ENCODE measurements around the gene AMH. TPM values are rescaled to one million over a fixed set of nuclear protein-coding genes. Genes with fewer than 3 reads are reported as not detected.

Gene AMH
- total RNA-seq, 1 donor from 2014 or later, result 5.9 TPM

DNA sequence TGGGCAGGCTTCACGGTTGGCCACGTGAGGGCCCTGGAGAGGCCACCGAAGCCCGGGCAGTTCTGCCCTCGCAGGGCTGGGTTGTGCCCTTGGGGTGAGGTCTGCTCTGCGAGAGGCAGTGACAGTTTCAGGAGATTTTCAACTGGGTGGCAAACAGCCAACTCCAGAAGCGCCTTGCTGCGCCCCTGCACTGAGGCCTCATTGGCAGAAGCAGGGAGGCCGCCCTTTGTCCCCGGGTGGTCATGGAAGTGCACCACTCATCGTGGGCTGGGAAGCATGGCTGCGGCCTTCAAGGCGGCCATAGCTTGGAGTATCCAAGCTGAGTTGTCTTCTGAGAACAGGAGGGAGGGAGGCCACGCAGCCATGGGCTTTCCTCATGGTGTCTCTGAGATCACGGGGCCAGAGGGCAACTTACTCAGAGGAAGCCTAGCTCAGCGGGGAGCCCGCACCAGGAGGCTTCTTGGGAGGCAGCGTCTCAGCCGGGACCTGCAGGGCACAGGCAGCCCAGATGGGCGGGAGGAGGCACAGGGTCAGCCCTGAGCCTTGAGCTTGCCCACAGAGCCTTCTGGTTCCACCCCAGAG is 27.8 kb upstream of the AMH start:
- intact Hi-C loops (cut with micrococcal nuclease), result no loop called here

- intact Hi-C loops (cut with micrococcal nuclease), result no loop called here
These were observed 27.2 kb upstream of the AMH start for GRCh38 chr19:2221918-2222317.

- intact Hi-C loops (cut with micrococcal nuclease), result no loop called here
These were observed 25.7 kb upstream of the AMH start for GRCh38 chr19:2223391-2223790.

DNA sequence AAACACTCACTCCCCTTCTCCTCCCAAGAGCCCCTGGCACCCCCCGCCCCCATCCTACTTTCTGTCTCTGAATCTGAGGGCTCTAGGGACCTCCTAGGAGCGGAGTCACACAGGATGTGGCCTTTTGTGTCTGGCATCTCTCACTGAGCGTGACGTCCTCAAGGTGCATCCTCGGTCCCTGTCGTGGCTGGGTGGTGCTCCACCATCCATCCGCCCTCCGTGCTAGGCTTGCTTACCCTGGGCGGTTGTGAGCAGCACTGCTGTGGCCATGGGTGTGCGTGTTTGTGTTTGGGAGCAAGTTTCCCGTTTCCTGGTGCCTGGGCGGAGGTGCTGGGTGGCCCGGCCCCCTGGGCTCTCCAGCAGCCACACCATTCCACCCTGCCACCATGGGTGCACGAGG is 25.2 kb upstream of the AMH start:
- intact Hi-C loops (cut with micrococcal nuclease), result no loop called here

DNA sequence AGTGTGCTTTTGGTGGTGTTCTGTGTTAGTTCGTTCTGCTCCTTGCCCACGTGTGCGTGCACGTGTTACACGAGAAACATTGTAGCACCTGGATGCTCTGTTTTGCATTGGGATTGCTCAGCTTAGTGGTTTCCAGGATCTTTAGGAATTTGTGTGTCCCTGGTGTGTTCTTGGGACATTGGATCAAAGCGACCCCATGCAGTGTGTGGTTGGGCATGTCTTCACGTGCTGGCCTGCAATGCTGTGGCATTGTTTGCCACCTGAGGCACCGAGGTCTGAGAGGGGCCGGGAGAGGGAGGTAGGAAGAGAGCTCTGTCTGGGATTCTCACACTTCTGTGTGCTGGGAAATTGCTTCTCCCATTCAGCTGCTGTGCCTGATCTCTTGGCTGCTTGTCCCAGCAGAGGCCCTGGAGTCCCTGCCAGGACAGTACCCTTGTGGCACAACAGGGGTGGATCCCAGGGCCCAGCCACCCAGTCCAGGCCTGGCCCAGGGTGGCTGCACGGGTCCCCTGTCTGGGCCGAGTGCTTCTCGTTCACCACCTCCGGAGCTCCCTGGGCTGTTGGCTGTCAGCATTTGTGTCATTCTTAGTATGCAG is 24.3 kb upstream of the AMH start:
- intact Hi-C loops (cut with micrococcal nuclease), result no loop called here

GRCh38 chr19:2225415-2226050 is 23.6 kb upstream of the AMH start:
- intact Hi-C loops (cut with micrococcal nuclease), result no loop called here

DNA sequence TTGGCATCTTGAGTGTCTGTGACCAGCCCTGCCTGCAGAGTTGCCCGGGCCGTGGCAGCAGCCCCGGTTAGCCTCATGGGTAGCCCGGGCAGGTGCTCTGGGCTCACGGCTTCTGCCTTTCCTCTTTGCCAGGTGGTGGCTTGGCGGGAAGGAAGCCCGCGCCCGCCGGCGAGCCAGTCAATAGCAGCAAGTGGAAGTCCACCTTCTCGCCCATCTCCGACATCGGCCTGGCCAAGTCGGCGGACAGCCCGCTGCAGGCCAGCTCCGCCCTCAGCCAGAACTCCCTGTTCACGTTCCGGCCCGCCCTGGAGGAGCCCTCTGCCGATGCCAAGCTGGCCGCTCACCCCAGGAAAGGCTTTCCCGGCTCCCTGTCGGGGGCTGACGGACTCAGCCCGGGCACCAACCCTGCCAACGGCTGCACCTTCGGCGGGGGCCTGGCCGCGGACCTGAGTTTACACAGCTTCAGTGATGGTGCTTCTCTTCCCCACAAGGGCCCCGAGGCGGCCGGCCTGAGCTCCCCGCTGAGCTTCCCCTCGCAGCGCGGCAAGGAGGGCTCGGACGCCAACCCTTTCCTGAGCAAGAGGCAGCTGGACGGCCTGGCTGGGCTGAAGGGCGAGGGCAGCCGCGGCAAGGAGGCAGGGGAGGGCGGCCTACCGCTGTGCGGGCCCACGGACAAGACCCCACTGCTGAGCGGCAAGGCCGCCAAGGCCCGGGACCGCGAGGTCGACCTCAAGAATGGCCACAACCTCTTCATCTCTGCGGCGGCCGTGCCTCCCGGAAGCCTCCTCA is 22.9 kb upstream of the AMH start:
- intact Hi-C loops (cut with micrococcal nuclease), result no loop called here

GRCh38 chr19:2226840-2227360 is 22.2 kb upstream of the AMH start:
- intact Hi-C loops (cut with micrococcal nuclease), result no loop called here

- intact Hi-C loops (cut with micrococcal nuclease), result no loop called here
These were observed 21.5 kb upstream of the AMH start for GRCh38 chr19:2227415-2228156.

GRCh38 chr19:2228157-2229030 is 20.7 kb upstream of the AMH start:
- intact Hi-C loops (cut with micrococcal nuclease), result no loop called here

GRCh38 chr19:2229103-2230032 is 19.8 kb upstream of the AMH start:
- intact Hi-C loops (cut with micrococcal nuclease), result no loop called here

GRCh38 chr19:2230033-2230531 is 19.0 kb upstream of the AMH start:
- intact Hi-C loops (cut with micrococcal nuclease), result no loop called here

DNA sequence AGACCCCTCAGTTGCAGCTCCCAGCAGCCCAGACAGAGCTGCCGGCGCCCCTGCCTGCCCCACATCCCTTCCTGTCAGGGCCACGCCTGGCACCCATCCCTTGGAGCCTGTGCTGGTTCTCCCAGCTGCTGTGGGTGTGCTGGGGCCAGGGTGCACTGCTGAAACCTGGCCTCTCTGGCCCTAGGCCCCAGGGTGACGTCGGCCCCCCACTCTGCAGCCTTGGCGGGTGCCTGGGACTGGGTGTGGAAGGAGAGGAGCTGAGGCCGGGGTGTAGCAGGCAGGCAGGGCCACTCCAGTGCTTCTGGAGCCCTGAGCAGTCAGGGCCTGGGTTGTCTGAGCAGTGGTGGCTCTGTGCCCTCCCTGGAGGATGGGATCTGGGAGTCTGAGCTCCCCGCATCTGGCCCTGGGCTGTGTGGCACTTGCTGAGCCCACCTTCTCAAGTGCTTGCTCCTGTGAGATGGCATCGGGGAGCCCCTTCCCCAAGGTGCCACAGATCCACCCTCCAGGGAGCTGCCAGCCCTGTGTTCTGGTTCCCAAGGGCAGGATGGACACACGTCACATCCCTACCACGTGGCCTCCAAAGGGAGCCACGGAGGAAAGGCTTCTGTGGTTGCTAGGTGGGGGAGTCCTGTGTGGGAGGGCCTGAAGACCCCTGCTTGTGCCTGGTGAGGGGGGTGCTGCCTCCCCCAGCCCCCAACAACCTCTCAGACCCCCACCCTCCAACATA is 18.2 kb upstream of the AMH start:
- intact Hi-C loops (cut with micrococcal nuclease), result no loop called here

DNA sequence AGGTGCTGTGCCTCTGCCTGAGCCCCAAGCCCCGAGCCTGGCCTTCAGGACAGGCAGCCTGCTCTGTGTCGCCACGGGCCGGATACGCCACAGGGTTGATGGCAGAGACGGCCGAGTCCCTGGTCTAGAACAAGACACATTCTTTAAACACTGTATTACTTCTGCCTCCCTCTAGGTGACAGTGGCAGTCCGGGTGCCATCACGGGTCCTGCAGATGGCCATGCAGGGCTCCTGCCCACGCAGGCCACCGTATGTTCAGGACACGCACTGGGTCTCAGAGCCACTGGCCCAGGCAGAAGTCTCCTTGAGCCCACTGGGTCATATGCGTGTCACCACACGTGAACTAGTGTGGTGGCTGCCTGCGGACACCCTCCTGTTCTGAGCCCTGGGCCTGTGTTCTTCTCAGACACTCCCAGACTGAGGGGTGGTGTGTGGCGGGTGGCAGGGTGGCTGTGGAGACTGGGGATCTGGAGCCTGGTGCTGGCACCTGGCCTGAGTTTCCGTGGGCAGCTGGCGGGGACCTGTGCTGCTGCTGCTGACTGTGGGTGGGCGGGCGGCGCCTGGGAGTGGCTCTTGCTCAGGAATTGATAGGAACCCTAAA is 17.4 kb upstream of the AMH start:
- intact Hi-C loops (cut with micrococcal nuclease), result no loop called here

DNA sequence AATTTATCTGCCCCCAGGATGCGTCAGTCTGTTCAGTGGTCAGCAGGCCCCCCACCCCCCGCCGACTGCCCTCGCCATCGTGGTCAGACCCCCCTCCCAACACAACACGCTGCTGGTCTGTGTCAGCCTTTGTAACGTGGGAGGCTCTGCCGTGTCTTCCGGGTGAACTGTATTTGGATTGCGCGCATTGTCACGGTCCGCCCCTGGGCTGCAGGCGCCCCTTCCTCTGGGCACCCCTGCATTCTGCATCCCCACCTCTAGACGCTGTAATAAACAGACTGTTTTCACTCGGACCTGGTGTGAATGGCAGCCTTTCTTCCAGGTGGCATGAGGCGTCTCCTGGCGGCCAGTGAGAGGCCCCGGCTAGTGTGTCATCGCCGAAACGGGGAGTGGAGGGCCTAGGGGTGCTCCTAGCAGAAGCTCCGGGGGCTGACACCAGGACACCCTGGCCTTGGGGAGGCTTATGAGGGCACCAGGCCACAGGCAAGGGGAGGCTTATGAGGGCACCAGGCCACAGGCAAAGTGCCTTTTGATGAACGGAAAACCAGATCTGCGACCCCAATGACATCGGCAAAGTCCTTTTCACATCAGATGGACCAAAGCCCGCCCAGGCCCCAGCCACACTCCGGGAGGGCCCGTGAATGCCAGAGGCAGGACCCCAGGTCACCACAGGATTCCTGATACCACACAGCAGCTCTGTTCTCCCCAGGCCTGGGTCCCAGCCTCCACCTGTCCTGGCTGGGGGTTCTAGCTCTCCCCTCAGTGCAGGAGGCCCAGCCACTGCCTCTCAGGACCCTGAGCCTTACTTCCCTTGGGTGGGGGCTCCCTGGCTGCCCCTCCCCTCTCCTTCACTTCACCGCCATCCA is 16.6 kb upstream of the AMH start:
- intact Hi-C loops (cut with micrococcal nuclease), result no loop called here

DNA sequence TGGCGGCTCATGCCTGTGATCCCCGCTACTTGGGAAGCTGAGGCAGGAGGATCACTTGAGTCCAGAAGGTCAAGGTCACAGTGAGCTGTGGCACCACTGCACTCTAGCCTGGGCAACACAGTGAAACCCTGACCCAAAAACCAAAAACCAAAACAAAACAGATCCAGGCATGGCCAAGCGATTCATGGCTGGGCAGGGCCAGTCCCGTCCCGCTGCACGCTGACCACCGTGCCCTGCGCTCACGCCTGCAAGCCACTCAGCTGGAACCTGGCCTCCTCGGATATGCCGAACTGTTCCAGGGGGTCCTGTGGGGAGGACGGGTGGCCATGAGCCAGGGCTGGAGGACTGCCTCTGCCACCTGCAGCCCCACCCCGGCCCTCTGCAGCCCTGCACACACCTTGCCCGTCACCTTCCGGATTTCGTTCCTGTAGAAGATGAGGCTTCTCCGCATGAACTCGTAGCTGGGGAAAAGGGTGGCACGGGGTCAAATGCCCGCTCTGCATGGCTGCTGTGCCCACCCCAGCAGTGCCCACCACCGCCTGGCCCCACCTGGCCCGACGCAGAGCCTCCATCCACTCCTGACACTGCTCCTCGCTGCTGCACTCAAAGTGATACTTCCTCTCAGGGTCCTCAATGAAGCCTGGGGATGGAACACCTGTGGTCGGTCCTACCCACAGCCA is 15.4 kb upstream of the AMH start:
- intact Hi-C loops (cut with micrococcal nuclease), result no loop called here

Measured in T-helper 2 cell treated with Interferon-gamma antibody and Interleukin-4, amounts not matched to agents 100 ng/mL and 5 ng/mL, for 36 hours (primary cell).